ENCODE results near the gene NLGN4Y.

GRCh38 chrY:14633718-14634117, 109.4 kb downstream of the NLGN4Y start:
- no peak for TF ChIP-seq CTCF (conservative IDR thresholded peaks at IDR 0.05 in 1 of 2, IDR thresholded peaks at IDR 0.05 in 1 of 2; ENCODE audit: low read depth in 1 of 2, low read length in 2 of 2)
- TF ChIP-seq EZH2 (IDR thresholded peaks at IDR 0.05; ENCODE audit: low read length, missing control alignments) = no peak
